RCC 7860 (cell line): ENCODE results near the gene MCRS1.
"Not testable (repeated sequence)": the region's sequence is repeated elsewhere in the genome, so short reads cannot be mapped to it uniquely, and the experiment has no call there.

Source experiments
- DNase-seq: peaks from one replicate; pipeline ENCODE4 v3.0.0-alpha.2; 2015; ENCODE audit warnings: low spot score
- FAIRE-seq: peaks from 2 replicates; lab custom pipeline; 2012; peaks lifted over from hg19 to GRCh38; lab: Jason Lieb, UNC

MCRS1 gene

GRCh38 chr12:49542592-49543160, 25.3 kb downstream of the MCRS1 start:
- no peak for DNase-seq
- FAIRE-seq, result no peak

- no peak for FAIRE-seq
- no peak for DNase-seq
These were observed 25.9 kb downstream of the MCRS1 start for GRCh38 chr12:49541911-49542505.

- FAIRE-seq, result no peak
These were observed 26.6 kb downstream of the MCRS1 start for GRCh38 chr12:49541140-49541861.

GRCh38 chr12:49540229-49541139, 27.5 kb downstream of the MCRS1 start:
- FAIRE-seq (no peak), DNase-seq (no peak)

More at GRCh38 chr12:49541140-49541861, 26.6 kb downstream of the MCRS1 start:
- DNase-seq, result no peak

GRCh38 chr12:49539406-49540228, 28.3 kb downstream of the MCRS1 start:
- no peak for FAIRE-seq
- no peak for DNase-seq

- DNase-seq (peak; percentile 13), FAIRE-seq (no peak)
These were observed 29.2 kb downstream of the MCRS1 start, which contains the start of gene KCNH3 for GRCh38 chr12:49538510-49539403. Gene KCNH3 (plus strand): TSS chr12:49539030. CDS start chr12:49539417, 387 bp downstream.

GRCh38 chr12:49537752-49538509, 30.0 kb downstream of the MCRS1 start:
- no peak for DNase-seq
- FAIRE-seq, result no peak

- FAIRE-seq (no peak), DNase-seq (no peak)
These were observed 30.7 kb downstream of the MCRS1 start for GRCh38 chr12:49537231-49537751.

- FAIRE-seq (no peak), DNase-seq (no peak)
These were observed 31.3 kb downstream of the MCRS1 start for GRCh38 chr12:49536526-49537071.

- DNase-seq (no peak), FAIRE-seq (no peak)
These were observed 31.9 kb downstream of the MCRS1 start for GRCh38 chr12:49535921-49536525.

GRCh38 chr12:49534731-49535278, 33.1 kb downstream of the MCRS1 start:
- DNase-seq (no peak), FAIRE-seq (no peak)

- not testable (repeated sequence) for FAIRE-seq, DNase-seq
These were observed 33.8 kb downstream of the MCRS1 start for GRCh38 chr12:49534122-49534521.

- DNase-seq (no peak), FAIRE-seq (no peak)
These were observed 34.6 kb downstream of the MCRS1 start for GRCh38 chr12:49533331-49533730.

GRCh38 chr12:49531745-49532144, 36.2 kb downstream of the MCRS1 start:
- FAIRE-seq, result no peak
- DNase-seq, result no peak

GRCh38 chr12:49529414-49529813, 38.5 kb downstream of the MCRS1 start:
- no peak for DNase-seq
- no peak for FAIRE-seq

GRCh38 chr12:49527361-49528130, 40.4 kb downstream of the MCRS1 start:
- FAIRE-seq, result no peak
- no peak for DNase-seq
